ENCODE results near the gene RABL6. TPM values are rescaled to one million over a fixed set of nuclear protein-coding genes. Genes with fewer than 3 reads are reported as not detected.

The RABL6 gene
- total RNA-seq, 2 donors from 2014 or later, result 126 to 163 TPM

DNA sequence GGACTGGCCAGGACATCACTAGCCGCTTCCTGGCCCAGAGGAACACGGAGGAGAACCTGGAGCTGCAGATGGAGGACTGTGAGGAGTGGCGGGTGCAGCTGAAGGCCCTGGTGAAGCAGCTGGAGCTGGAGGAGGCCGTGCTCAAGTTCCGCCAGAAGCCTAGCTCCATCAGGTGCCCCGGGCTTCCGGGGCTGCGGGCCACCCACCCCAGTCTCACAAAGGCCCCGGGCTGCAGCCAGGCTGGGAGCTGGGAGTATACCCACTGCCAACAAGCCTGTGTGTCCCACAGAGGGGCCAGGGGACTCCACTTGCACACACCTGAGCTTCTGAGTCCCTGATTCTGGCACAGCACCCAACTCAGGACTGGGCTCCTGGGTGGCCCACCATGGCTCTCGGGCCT, 1.7 kb upstream of the RABL6 start:
- TF ChIP-seq, protein P1, sequence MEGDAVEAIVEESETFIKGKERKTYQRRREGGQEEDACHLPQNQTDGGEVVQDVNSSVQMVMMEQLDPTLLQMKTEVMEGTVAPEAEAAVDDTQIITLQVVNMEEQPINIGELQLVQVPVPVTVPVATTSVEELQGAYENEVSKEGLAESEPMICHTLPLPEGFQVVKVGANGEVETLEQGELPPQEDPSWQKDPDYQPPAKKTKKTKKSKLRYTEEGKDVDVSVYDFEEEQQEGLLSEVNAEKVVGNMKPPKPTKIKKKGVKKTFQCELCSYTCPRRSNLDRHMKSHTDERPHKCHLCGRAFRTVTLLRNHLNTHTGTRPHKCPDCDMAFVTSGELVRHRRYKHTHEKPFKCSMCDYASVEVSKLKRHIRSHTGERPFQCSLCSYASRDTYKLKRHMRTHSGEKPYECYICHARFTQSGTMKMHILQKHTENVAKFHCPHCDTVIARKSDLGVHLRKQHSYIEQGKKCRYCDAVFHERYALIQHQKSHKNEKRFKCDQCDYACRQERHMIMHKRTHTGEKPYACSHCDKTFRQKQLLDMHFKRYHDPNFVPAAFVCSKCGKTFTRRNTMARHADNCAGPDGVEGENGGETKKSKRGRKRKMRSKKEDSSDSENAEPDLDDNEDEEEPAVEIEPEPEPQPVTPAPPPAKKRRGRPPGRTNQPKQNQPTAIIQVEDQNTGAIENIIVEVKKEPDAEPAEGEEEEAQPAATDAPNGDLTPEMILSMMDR (IDR thresholded peaks at IDR 0.05), result no peak
- peaks cover 16% of the 10 kb centered on the region for H3K4me1 ChIP-seq
- intact Hi-C loops (cut with DNase I), result no loop called here
- no peak overlapping the region for H3K4me3 ChIP-seq
- DNase-seq, result no peak
- H3K9ac ChIP-seq (ENCODE audit: low read depth in 2 of 2, low read length in 2 of 2), result peak overlapping the region; percentile 34 to 84
- H3K36me3 ChIP-seq, result no peaks in the 10 kb centered on the region
- no peaks in the 10 kb centered on the region for H3K9me3 ChIP-seq
- no peak overlapping the region for H3K27ac ChIP-seq
- no peaks in the 10 kb centered on the region for H3K27me3 ChIP-seq

DNA sequence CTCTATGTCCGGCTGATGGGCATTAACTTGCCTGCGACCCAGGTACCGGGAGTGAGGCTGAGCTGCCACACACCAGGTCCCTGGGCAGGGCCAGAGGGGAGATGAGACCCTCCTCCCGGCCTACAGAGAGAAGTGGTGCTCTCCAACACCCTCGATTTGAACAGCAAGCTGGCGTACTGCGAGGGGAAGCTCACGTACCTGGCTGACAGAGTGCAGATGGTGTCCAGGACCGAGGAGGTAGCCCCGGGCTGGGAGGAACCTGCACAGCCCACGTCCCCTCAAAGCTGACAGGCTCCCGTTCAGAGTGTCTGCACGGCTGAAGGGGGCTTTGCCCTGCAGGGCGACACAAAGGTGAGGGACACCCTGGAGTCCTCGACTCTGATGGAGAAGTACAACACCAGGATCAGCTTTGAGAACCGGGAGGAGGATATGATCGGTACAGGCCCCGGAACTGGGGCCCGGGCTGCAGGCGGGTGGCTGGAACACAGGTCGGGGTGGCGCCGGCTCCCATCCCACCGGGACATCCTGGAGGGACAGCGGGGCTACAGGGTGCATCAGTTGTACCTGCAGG, 1.0 kb upstream of the RABL6 start:
- peak overlapping the region; percentile 95 for H3K27ac ChIP-seq
- H3K36me3 ChIP-seq, result no peaks in the 10 kb centered on the region
- H3K9ac ChIP-seq (ENCODE audit: low read depth in 2 of 2, low read length in 2 of 2), result peak overlapping the region; percentile 84 to 85
- TF ChIP-seq, protein P1 (IDR thresholded peaks at IDR 0.05), result no peak
- peak overlapping the region; percentile 88 for H3K4me3 ChIP-seq
- no peak for DNase-seq
- intact Hi-C loops (cut with DNase I), result no loop called here
- no peaks in the 10 kb centered on the region for H3K27me3 ChIP-seq
- no peaks in the 10 kb centered on the region for H3K9me3 ChIP-seq
- peaks cover 16% of the 10 kb centered on the region for H3K4me1 ChIP-seq

DNA sequence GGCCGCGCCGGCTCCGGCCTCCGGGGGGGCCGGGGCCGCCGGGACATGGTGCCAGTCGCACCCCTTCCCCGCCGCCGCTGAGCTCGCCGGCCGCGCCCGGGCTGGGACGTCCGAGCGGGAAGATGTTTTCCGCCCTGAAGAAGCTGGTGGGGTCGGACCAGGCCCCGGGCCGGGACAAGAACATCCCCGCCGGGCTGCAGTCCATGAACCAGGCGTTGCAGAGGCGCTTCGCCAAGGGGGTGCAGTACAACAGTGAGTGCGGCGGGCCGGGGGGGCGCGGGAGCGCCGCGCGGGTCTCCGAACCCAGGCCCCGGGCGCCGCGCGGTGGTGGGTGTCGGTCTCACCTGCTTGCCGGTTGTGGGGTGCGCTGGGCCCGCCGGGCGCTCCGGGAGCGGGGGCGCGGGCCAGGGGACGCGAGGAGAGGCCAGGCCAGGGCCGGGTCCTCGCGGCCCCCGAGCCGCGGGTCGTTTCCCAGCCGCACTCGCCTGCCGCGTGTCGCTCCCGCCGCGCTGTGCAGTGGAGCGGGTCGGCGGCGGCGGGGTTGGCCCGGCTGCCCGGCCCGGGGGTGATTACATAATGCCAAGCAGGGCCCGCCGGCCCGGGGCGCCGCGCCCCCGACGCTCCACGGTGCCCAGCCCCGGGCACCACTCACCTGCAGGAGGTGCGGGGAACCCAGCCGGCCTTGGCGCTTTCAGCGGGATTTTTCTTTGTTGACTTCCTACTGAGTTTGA, 492 bp downstream of the RABL6 start:
- H3K36me3 ChIP-seq, result no peaks in the 10 kb centered on the region
- DNase-seq, result peak; percentile 46

DNA sequence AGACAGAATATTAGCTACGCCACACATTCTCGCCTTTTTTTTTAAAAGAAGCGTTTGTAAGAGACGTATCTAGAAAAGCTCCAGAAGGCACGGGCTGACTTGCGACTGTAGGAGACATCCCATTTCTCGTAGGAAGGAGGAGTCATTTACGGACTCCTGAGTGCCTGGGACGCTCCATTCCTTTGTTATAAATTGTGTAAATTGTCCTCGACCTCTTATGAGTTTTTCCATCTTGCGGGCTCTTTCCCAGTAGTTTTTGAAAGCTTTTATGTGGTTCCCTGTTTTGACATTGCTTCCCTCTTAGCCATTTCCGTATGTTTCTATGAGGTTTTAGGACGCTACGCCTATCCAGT, 1.0 kb downstream of the RABL6 start:
- Histone ChIP-seq H3K36me3 (no peaks in the 10 kb centered on the region), H3K27ac (peak overlapping the region; percentile 62), H3K4me3 (peak overlapping the region; percentile 88), H3K9ac (ENCODE audit: low read depth in 2 of 2, low read length in 2 of 2) (peak overlapping the region in 1 of 2 donors; percentile 85), H3K4me1 (peaks cover 16% of the 10 kb centered on the region), H3K9me3 (no peaks in the 10 kb centered on the region), H3K27me3 (no peaks in the 10 kb centered on the region)
- TF ChIP-seq, protein P1 (IDR thresholded peaks at IDR 0.05), result no peak
- no peak for DNase-seq
- intact Hi-C loops (cut with DNase I), result no loop called here

More for the DNA sequence above, 492 bp downstream of the RABL6 start:
- H3K9me3 ChIP-seq, result no peaks in the 10 kb centered on the region
- no peaks in the 10 kb centered on the region for H3K27me3 ChIP-seq
- H3K27ac ChIP-seq, result peak overlapping the region; percentile 62
- H3K4me1 ChIP-seq, result peaks cover 16% of the 10 kb centered on the region
- H3K4me3 ChIP-seq, result peak overlapping the region; percentile 88
- intact Hi-C loops (cut with DNase I), result no loop called here
- TF ChIP-seq, protein P1 (IDR thresholded peaks at IDR 0.05), result no peak
- H3K9ac ChIP-seq (ENCODE audit: low read depth in 2 of 2, low read length in 2 of 2), result peak overlapping the region; percentile 85 to 91

DNA sequence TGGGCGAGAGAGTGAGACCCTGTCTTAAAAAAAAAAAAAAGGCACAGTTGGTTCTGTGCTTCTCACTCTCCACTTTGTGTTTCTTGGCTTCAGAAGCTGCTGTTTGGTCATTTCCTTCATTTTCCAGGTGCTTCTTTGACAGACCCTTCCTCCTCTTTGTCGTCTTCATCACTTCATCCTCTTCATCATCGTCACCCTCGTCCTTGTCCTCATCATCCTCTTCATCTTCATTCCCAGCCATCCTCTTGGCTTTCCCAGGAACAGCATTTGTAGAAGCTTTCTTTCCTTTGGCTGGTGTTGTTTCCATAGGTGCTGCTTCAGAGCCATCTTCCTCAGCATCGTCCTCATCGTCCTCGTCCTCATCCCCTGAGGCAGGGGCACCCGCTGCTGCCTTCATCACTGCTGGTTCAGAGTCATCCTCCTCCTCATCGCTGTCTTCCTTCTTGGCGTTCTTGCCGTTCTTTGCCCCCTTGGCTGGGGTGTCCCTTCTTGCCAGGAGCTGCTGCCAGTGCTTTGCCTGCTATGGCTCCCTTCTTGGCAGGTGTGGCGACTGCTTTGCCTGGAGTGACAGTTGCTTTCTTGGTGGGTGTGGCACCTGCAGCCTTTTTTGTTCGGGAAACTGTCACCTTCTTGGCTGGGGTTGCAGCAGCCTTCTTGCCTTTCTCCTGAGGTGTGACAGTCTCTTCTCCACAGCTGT, 7.1 kb downstream of the RABL6 start:
- Histone ChIP-seq H3K9ac (ENCODE audit: low read depth in 2 of 2, low read length in 2 of 2) (no peak overlapping the region), H3K27ac (no peak overlapping the region), H3K4me1 (peaks cover 4% of the 10 kb centered on the region), H3K27me3 (no peaks in the 10 kb centered on the region), H3K36me3 (no peaks in the 10 kb centered on the region), H3K4me3 (no peak overlapping the region), H3K9me3 (no peaks in the 10 kb centered on the region)
- TF ChIP-seq, protein P1 (IDR thresholded peaks at IDR 0.05), result no peak
- intact Hi-C loops (cut with DNase I), result no loop called here
- no peak for DNase-seq
